Fibroblast of mammary gland (primary cell): ENCODE results near the gene LDAH.
A peak's percentile ranks its signal among the peaks of the same experiment; 100 is the strongest.

Source experiments
- DNase-seq: peaks from one replicate; pipeline ENCODE4 v3.0.0-alpha.2; 2010; ENCODE audit warnings: low read depth
- H3K4me3 ChIP-seq: 2 replicates; pipeline ENCODE4 v1.5.1; 2011; ENCODE audit warnings: low read depth, mild to moderate bottlenecking, low read length, moderate library complexity; ENCODE audit not compliant: control insufficient read depth
- TF ChIP-seq, protein P1 (sequence below): conservative IDR thresholded peaks from 2 replicates; pipeline ENCODE4 v1.5.1; 2011; ENCODE audit warnings: low read depth, low read length, inconsistent platforms; ENCODE audit not compliant: control insufficient read depth, insufficient read depth

LDAH gene

DNA sequence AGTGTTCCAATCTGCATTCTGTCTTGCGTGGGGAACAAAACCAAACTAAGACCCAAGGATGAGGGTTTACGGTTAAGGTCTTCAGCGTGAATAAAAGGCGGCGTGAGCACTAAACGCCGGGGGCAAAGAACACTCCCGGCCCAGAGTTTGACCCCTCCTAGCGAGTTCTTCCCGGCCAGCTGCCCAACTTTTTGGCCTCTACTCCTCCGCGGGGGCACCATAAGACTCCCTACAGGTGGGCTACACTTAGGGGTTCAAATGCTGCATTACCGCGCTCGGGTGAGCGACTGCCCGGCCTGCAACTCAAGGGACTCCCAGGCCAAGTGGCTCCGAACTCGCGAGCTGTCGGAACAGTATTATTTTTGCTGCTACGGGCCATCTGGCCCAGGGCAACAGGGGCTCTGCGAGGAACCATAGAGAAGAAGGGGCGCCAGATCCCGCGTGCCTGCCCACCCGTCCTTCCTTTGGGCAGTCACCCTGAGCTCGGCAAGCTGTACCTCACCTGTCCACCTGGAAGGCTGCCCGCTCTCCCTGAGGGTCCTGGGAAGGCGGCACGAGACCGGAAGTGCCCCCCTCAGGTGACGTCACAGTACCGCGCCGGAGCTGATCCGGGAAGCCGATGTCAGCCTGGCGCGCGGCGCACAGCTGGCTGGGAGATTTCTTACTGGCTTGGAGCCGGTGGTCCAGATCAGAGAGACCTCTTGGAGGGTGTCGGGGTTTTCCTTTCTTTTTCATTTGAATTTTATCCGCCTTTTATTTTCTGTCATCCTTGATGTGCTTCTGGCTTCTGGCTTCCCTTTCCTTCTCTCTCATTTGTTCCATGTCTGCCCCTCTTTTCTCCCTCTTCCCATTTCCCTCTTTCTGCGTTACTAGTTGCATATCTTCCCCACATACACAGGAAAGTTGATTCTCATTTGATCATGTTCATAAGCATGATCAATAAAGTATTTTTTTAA is at the start of gene LDAH:
Gene LDAH (minus strand): TSS at position 567 of the 956 bp plus-strand sequence. CDS start 21,638 bp downstream, outside the sequence.
- DNase-seq, result peak; percentile 87
- TF ChIP-seq, protein P1, sequence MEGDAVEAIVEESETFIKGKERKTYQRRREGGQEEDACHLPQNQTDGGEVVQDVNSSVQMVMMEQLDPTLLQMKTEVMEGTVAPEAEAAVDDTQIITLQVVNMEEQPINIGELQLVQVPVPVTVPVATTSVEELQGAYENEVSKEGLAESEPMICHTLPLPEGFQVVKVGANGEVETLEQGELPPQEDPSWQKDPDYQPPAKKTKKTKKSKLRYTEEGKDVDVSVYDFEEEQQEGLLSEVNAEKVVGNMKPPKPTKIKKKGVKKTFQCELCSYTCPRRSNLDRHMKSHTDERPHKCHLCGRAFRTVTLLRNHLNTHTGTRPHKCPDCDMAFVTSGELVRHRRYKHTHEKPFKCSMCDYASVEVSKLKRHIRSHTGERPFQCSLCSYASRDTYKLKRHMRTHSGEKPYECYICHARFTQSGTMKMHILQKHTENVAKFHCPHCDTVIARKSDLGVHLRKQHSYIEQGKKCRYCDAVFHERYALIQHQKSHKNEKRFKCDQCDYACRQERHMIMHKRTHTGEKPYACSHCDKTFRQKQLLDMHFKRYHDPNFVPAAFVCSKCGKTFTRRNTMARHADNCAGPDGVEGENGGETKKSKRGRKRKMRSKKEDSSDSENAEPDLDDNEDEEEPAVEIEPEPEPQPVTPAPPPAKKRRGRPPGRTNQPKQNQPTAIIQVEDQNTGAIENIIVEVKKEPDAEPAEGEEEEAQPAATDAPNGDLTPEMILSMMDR, result no peak
- peak within 1 kb of the TSS; percentile 98 for H3K4me3 ChIP-seq

DNA sequence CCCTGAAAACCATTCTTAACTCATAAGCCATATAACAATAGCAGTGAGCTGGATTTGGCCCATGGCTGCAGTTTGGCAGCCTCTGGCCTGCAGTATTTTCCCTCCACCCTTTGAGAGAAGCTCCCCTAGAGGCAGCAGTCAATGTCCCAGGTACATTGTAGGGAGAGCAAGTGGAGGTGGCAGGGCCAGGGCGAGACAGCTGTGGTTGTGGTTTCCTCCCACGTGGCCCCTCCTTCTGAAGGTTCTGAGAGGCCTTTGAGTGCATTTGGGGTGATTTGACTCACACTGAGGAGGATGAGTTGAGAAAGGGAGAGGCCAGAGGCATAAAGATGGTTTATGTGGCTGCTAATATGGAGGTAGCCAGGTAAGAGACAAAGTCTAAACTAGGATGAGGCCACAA is 45.5 kb upstream of the LDAH start:
- TF ChIP-seq, protein P1, result no peak
- DNase-seq, result no peak
- H3K4me3 ChIP-seq, result no peak overlapping the region

DNA sequence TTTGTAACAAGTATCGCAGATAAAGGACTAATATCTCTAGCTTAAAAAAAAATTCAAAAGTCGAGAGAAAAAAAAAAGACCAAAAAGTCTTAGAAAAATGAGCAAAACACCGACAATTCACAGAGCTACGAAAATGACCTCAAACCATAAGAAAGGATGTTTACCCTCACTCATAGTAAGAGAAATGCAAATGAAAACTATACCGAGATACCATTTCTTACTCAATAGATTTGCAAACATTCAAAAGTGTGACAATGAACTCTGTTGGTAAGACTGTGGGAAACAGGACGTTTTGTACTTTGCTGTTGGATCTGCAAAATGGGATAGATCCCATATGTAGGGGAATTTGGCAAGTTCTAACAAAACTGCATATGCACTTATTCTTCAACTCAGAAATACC is 39.9 kb upstream of the LDAH start:
- TF ChIP-seq, protein P1, result no peak
- no peak for DNase-seq
- no peak overlapping the region for H3K4me3 ChIP-seq

DNA sequence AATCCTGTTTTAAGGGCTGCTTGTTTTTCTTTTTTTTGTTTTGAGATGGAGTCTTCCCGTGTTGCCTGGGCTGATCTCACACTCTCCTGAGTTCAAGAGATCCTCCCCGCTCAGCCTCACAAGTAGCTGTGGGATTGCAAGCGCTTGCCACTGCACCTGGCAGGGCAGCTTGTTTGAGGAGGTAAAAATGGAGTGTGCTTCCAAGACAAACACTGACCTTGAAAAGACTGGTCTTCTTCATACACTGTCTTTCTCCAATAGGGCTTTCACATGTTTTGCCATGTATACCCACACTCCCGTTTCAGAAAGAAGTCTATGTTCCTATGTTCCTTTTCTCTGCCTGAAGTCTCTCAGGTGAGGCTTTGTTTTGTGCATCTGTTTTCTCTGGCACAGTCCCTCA is 32.6 kb upstream of the LDAH start:
- no peak overlapping the region for H3K4me3 ChIP-seq
- DNase-seq, result no peak
- TF ChIP-seq, protein P1, result no peak

DNA sequence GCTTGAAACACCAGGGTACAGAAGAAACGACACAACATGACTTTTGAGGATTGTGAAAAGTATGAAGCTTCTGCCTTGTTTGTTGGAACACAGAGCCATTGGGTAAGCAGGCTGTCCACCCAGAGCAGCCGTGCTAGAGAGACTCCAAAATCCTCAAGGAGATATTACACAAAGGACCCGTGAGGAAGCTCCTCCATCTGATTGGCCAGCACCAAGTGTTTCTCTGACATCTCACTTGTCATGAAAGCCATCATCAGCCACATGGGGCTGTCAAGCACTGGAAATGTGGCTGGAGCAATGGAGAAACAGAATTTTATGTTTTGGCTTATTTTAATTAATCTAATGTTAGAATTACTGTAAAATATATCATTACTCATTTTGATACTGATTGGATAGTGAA is 29.8 kb upstream of the LDAH start:
- DNase-seq, result no peak
- no peak overlapping the region for H3K4me3 ChIP-seq
- TF ChIP-seq, protein P1, result no peak

DNA sequence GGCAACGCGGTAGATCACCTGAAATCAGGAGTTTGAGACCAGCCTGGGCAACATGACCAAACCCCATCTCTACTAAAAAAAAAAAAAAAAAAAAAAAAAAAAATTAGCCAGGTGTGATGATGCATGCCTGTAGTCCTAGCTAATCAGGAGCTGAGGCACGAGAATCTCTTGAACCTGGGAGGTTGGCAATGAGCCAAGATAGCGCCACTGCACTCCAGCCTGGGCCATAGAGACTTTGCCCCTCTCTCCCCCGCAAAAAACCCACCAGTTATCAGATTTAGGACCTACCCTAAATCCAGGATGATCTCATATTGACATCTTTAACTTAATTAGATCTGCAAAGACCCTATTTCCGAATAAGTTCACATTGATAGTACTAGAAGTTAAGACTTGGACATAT is 29.2 kb upstream of the LDAH start:
- DNase-seq, result no peak
- no peak overlapping the region for H3K4me3 ChIP-seq
- TF ChIP-seq, protein P1, result no peak
